Liver (tissue), 9 donors: Measurements from ENCODE around the gene HSP90AA1. TPM values are rescaled to one million over a fixed set of nuclear protein-coding genes. Genes with fewer than 3 reads are reported as not detected.

ENCODE experiments used
- DNase-seq: peaks from one replicate; pipeline ENCODE4 v3.0.0-alpha.2; 2017; ENCODE audit warnings: low spot score
- H3K27ac ChIP-seq, 2 donors: one replicate each; pipeline ENCODE4 v1.7.0; 2013; ENCODE audit warnings: inconsistent platforms in 2 of 2, low read length in 2 of 2, control low read depth in 1 of 2, low read depth in 1 of 2, mild to moderate bottlenecking in 1 of 2
- H3K27me3 ChIP-seq, 4 donors: one replicate each; pipeline versions ENCODE4 v1.6.1 to v1.7.0; 2013; ENCODE audit warnings: low read length in 3 of 4, inconsistent platforms in 1 of 4, mild to moderate bottlenecking in 1 of 4, moderate library complexity in 1 of 4; ENCODE audit not compliant: control insufficient read depth in 4 of 4, insufficient read depth in 4 of 4
- H3K36me3 ChIP-seq, 4 donors: one replicate each; pipeline versions ENCODE4 v1.6.1 to v1.7.0; 2013; ENCODE audit warnings: low read length in 3 of 4, mild to moderate bottlenecking in 3 of 4, low read depth in 1 of 4, moderate library complexity in 1 of 4; ENCODE audit not compliant: control insufficient read depth in 4 of 4, insufficient read depth in 3 of 4
- H3K4me1 ChIP-seq, 4 donors: one replicate each; pipeline versions ENCODE4 v1.6.1 to v1.7.0; 2013; ENCODE audit warnings: low read length in 3 of 4, mild to moderate bottlenecking in 3 of 4, moderate library complexity in 1 of 4; ENCODE audit not compliant: control insufficient read depth in 4 of 4, insufficient read depth in 4 of 4
- H3K4me3 ChIP-seq, 3 donors: one replicate each; pipeline versions ENCODE4 v1.6.1 to v1.7.0; 2013; ENCODE audit warnings: low read length in 3 of 3, control low read depth in 1 of 3, low read depth in 1 of 3, mild to moderate bottlenecking in 1 of 3
- H3K9ac ChIP-seq, 2 donors: one replicate each; pipeline ENCODE4 v1.7.0; 2013; ENCODE audit warnings: low read length in 2 of 2, mild to moderate bottlenecking in 2 of 2, moderate library complexity in 2 of 2, control low read depth in 1 of 2, low read depth in 1 of 2
- H3K9me3 ChIP-seq, 4 donors: one replicate each; pipeline versions ENCODE4 v1.6.1 to v1.7.0; 2013; ENCODE audit warnings: low read length in 3 of 4; ENCODE audit not compliant: control insufficient read depth in 4 of 4
- EGR1 ChIP-seq, 2 donors: IDR thresholded peaks; 2 replicates each; pipeline ENCODE4 v1.6.1; 2016 to 2018; ENCODE audit warnings: antibody characterized with exemption in 2 of 2, low read depth in 2 of 2
- FOXA1 ChIP-seq: IDR thresholded peaks from 2 replicates; pipeline ENCODE4 v1.6.1; 2016; ENCODE audit warnings: antibody characterized with exemption
- FOXA2 ChIP-seq: IDR thresholded peaks from 2 replicates; pipeline ENCODE4 v1.6.1; 2016; ENCODE audit warnings: antibody characterized with exemption
- GABPA ChIP-seq, 2 donors: IDR thresholded peaks in 1 of 2; conservative IDR thresholded peaks in 1 of 2; 2 replicates each; pipeline ENCODE4 v1.6.1; 2016; ENCODE audit warnings: antibody characterized with exemption in 2 of 2, mild to moderate bottlenecking in 1 of 2, moderate library complexity in 1 of 2
- HNF4A ChIP-seq, 2 donors: conservative IDR thresholded peaks; 2 replicates each; pipeline ENCODE4 v1.6.1; 2016; ENCODE audit warnings: antibody characterized with exemption in 2 of 2, mild to moderate bottlenecking in 2 of 2
- HNF4G ChIP-seq: IDR thresholded peaks from 2 replicates; pipeline ENCODE4 v1.6.1; 2016; ENCODE audit warnings: antibody characterized with exemption
- JUND ChIP-seq, 2 donors: IDR thresholded peaks; 2 replicates each; pipeline ENCODE4 v1.6.1; 2016; ENCODE audit warnings: antibody characterized with exemption in 2 of 2
- NR2F2 ChIP-seq: IDR thresholded peaks from 2 replicates; pipeline ENCODE4 v1.6.1; 2016; ENCODE audit warnings: antibody characterized with exemption
- RAD21 ChIP-seq, 2 donors: IDR thresholded peaks; 2 replicates each; pipeline ENCODE4 v1.6.1; 2016; ENCODE audit warnings: antibody characterized with exemption in 2 of 2, mild to moderate bottlenecking in 2 of 2
- RXRA ChIP-seq, 2 donors: IDR thresholded peaks; 2 replicates each; pipeline ENCODE4 v1.6.1; 2017 to 2018; ENCODE audit warnings: antibody characterized with exemption in 2 of 2, mild to moderate bottlenecking in 1 of 2
- SP1 ChIP-seq: IDR thresholded peaks from 2 replicates; pipeline ENCODE4 v1.6.1; 2018; ENCODE audit warnings: antibody characterized with exemption, mild to moderate bottlenecking
- TAF1 ChIP-seq: conservative IDR thresholded peaks from 2 replicates; pipeline ENCODE4 v1.6.1; 2016; ENCODE audit warnings: antibody characterized with exemption, mild to moderate bottlenecking
- YY1 ChIP-seq: IDR thresholded peaks from 2 replicates; pipeline ENCODE4 v1.6.1; 2016; ENCODE audit warnings: antibody characterized with exemption, mild to moderate bottlenecking
- WGBS: extraction: QIAGEN DNeasy Blood & Tissue Kit; methylation state at CpG from one replicate; pipeline ENCODE4 v1.1.7; 2013; 5-methylcytosine and 5-hydroxymethylcytosine counted together
- polyA plus RNA-seq, 2 donors: library from polyadenylated mRNA; stranded (reverse) in 1 of 2; unstranded in 1 of 2; fragments of 200-250 nt in 1 of 2; fragments of >200 nt in 1 of 2; fragmentation: Nextera tagmentation in 1 of 2; extraction: Ambion mirVana in 1 of 2; gene quantifications; one replicate each; pipeline versions ENCODE4 v1.2.1 to v1.2.3, GENCODE V29; 2013 to 2015
- total RNA-seq, 2 donors: library from RNA; depleted of rRNA; stranded (reverse); fragments of >200 nt; gene quantifications; one replicate each; pipeline ENCODE4 v1.2.3, GENCODE V29; 2014
- TF ChIP-seq, protein P1 (sequence below): IDR thresholded peaks from 2 replicates; pipeline ENCODE4 v1.6.1; 2016; ENCODE audit warnings: antibody characterized with exemption, mild to moderate bottlenecking
- TF ChIP-seq, protein P2 (sequence below): IDR thresholded peaks from 2 replicates; pipeline ENCODE4 v1.6.1; 2016; ENCODE audit warnings: antibody characterized with exemption
- TF ChIP-seq, protein P3 (sequence below): fragments of 150-350 bp; IDR thresholded peaks from 2 replicates; pipeline ENCODE4 v1.5.1; 2017; ENCODE audit warnings: improper control_type of control experiment, low read depth, low read length; ENCODE audit not compliant: missing input control
- TF ChIP-seq, protein P4 (sequence below): IDR thresholded peaks from 2 replicates; pipeline ENCODE4 v1.6.1; 2016; ENCODE audit warnings: antibody characterized with exemption
- TF ChIP-seq, protein P5 (sequence below): IDR thresholded peaks from 2 replicates; pipeline ENCODE4 v1.6.1; 2016; ENCODE audit warnings: antibody characterized with exemption
- donor health status: healthy.
- donor health status: healthy.
- donor health status: healthy.
- donor health status: healthy.
- donor health status: healthy.

Gene HSP90AA1
- total and polyA plus RNA-seq, 4 donors: 174 to 386 (median 287) TPM

DNA sequence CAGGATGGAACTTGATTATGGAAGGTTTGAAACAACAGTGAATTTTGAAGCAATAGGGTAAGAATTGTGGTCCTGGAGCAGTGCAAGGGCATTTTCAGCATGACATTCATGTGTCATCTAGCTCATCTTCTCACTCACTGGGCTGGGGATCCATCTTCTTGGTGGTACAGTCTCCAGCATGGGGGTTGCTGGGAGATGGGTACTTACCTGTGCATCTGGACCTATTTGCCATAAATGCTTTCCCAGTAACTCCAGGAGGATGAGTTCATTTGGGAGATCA lies 7.2 kb downstream of the HSP90AA1 start:
- TF ChIP-seq RXRA (IDR thresholded peaks at IDR 0.05): no peak
- TF ChIP-seq SP1: no peak
- TF ChIP-seq, protein P1, sequence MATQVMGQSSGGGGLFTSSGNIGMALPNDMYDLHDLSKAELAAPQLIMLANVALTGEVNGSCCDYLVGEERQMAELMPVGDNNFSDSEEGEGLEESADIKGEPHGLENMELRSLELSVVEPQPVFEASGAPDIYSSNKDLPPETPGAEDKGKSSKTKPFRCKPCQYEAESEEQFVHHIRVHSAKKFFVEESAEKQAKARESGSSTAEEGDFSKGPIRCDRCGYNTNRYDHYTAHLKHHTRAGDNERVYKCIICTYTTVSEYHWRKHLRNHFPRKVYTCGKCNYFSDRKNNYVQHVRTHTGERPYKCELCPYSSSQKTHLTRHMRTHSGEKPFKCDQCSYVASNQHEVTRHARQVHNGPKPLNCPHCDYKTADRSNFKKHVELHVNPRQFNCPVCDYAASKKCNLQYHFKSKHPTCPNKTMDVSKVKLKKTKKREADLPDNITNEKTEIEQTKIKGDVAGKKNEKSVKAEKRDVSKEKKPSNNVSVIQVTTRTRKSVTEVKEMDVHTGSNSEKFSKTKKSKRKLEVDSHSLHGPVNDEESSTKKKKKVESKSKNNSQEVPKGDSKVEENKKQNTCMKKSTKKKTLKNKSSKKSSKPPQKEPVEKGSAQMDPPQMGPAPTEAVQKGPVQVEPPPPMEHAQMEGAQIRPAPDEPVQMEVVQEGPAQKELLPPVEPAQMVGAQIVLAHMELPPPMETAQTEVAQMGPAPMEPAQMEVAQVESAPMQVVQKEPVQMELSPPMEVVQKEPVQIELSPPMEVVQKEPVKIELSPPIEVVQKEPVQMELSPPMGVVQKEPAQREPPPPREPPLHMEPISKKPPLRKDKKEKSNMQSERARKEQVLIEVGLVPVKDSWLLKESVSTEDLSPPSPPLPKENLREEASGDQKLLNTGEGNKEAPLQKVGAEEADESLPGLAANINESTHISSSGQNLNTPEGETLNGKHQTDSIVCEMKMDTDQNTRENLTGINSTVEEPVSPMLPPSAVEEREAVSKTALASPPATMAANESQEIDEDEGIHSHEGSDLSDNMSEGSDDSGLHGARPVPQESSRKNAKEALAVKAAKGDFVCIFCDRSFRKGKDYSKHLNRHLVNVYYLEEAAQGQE: no peak
- TF ChIP-seq HNF4A (conservative IDR thresholded peaks at IDR 0.05): no peak
- TF ChIP-seq HNF4G: no peak
- TF ChIP-seq, protein P2, sequence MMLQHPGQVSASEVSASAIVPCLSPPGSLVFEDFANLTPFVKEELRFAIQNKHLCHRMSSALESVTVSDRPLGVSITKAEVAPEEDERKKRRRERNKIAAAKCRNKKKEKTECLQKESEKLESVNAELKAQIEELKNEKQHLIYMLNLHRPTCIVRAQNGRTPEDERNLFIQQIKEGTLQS: no peak
- no peaks in the 10 kb centered on the region for H3K9me3 ChIP-seq
- no peak overlapping the region for H3K4me3 ChIP-seq
- H3K4me1 ChIP-seq: peaks cover 3 to 7% (median 5%) of the 10 kb centered on the region in 4 donors
- no peak overlapping the region for H3K9ac ChIP-seq
- DNase-seq: no peak
- H3K27ac ChIP-seq: no peak overlapping the region
- peaks cover 27 to 61% (median 49%) of the 10 kb centered on the region in 4 donors for H3K36me3 ChIP-seq
- no peaks in the 10 kb centered on the region for H3K27me3 ChIP-seq

DNA sequence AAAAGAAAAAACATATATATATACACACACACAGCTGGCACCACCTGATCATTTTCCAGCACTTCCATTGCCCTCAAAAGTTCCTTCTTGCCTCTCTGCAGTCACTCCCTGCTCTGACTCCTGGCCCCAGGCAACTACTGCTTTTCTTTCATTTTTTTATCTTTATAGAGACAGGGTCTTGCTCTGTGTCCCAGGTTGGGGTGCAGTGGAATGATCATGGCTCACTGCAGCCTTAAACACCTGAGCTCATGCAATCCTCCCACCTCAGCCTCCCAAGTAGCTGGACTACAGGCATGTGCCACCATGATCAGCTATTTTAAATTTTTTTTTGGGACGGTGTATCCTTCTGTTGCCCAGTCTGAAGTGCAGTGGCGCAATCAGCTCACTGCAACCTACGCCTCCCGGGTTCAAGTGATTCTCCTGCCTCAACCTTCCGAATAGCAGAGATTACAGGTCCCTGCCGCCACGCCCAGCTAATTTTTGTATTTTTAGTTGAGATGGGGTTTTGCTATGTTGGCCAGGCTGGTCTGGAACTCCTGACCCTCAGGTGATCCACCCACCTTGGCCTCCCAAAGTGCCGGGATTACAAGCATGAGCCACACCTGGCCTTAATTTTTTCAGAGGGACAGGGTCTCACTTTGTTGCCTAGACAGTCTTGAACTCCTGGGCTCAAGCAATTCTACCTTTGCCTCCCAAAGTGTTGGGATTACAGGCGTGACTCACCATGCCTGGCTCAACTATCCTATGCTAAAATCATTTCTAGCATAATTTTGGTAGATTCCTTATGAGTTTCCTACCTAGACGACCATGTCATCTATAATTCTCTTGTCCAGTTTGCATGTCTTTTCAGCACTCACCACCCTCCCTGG lies 7.8 kb downstream of the HSP90AA1 start:
- no peak for TF ChIP-seq EGR1 (IDR thresholded peaks at IDR 0.05; ENCODE audit: low read depth in 2 of 2)
- TF ChIP-seq NR2F2: no peak
- no peak for TF ChIP-seq FOXA2
- TF ChIP-seq YY1: no peak
- no peak for TF ChIP-seq JUND (IDR thresholded peaks at IDR 0.05)
- TF ChIP-seq, protein P3, sequence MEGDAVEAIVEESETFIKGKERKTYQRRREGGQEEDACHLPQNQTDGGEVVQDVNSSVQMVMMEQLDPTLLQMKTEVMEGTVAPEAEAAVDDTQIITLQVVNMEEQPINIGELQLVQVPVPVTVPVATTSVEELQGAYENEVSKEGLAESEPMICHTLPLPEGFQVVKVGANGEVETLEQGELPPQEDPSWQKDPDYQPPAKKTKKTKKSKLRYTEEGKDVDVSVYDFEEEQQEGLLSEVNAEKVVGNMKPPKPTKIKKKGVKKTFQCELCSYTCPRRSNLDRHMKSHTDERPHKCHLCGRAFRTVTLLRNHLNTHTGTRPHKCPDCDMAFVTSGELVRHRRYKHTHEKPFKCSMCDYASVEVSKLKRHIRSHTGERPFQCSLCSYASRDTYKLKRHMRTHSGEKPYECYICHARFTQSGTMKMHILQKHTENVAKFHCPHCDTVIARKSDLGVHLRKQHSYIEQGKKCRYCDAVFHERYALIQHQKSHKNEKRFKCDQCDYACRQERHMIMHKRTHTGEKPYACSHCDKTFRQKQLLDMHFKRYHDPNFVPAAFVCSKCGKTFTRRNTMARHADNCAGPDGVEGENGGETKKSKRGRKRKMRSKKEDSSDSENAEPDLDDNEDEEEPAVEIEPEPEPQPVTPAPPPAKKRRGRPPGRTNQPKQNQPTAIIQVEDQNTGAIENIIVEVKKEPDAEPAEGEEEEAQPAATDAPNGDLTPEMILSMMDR: no peak
- no peak for TF ChIP-seq FOXA1
- no peak for TF ChIP-seq GABPA (IDR thresholded peaks at IDR 0.05 in 1 of 2, conservative IDR thresholded peaks at IDR 0.05 in 1 of 2)
- TF ChIP-seq, protein P4, sequence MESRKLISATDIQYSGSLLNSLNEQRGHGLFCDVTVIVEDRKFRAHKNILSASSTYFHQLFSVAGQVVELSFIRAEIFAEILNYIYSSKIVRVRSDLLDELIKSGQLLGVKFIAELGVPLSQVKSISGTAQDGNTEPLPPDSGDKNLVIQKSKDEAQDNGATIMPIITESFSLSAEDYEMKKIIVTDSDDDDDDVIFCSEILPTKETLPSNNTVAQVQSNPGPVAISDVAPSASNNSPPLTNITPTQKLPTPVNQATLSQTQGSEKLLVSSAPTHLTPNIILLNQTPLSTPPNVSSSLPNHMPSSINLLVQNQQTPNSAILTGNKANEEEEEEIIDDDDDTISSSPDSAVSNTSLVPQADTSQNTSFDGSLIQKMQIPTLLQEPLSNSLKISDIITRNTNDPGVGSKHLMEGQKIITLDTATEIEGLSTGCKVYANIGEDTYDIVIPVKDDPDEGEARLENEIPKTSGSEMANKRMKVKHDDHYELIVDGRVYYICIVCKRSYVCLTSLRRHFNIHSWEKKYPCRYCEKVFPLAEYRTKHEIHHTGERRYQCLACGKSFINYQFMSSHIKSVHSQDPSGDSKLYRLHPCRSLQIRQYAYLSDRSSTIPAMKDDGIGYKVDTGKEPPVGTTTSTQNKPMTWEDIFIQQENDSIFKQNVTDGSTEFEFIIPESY: no peak
- TF ChIP-seq, protein P1: no peak
- TF ChIP-seq TAF1: no peak
- no peak for TF ChIP-seq HNF4A (conservative IDR thresholded peaks at IDR 0.05)
- no peak for TF ChIP-seq SP1
- no peak for TF ChIP-seq HNF4G
- TF ChIP-seq, protein P5, sequence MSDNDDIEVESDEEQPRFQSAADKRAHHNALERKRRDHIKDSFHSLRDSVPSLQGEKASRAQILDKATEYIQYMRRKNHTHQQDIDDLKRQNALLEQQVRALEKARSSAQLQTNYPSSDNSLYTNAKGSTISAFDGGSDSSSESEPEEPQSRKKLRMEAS: no peak
- TF ChIP-seq, protein P2: no peak
- no peak for TF ChIP-seq RXRA (IDR thresholded peaks at IDR 0.05)
- TF ChIP-seq RAD21 (IDR thresholded peaks at IDR 0.05): no peak
- H3K4me1 ChIP-seq: peaks cover under 1 to 4% (median 2%) of the 10 kb centered on the region in 4 donors
- no peak overlapping the region for H3K27ac ChIP-seq
- H3K36me3 ChIP-seq: peaks cover 22 to 56% (median 44%) of the 10 kb centered on the region in 4 donors
- DNase-seq: no peak
- no peaks in the 10 kb centered on the region for H3K27me3 ChIP-seq
- H3K9ac ChIP-seq: no peak overlapping the region
- 93% methylated on average over 10 of the region's 10 CpGs for WGBS
- no peak overlapping the region for H3K4me3 ChIP-seq
- H3K9me3 ChIP-seq: no peaks in the 10 kb centered on the region
